Measurements from ENCODE around the gene EIPR1. TPM values are rescaled to one million over a fixed set of nuclear protein-coding genes. Genes with fewer than 3 reads are reported as not detected.

Gene EIPR1
- total RNA-seq, result 10 to 100 TPM; 24.9 to 46.2 (median 36.3) TPM

- peak; percentile 95 to 97 for DNase-seq (ENCODE audit: low spot score in 2 of 2)
- Histone ChIP-seq H3K27ac (peak within 1 kb of the TSS; percentile 74 to 93 (median 89)), H3K4me1 (peaks cover 0 to 44% (median 22%) of the 10 kb centered on the region in 4 donors), H3K9me3 (no peaks in the 10 kb centered on the region), H3K36me3 (peaks cover 0 to 14% (median 0%) of the 10 kb centered on the region in 3 donors), H3K4me3 (peak within 1 kb of the TSS; percentile 37 to 80 (median 70)), H3K27me3 (no peaks in the 10 kb centered on the region)
- 3 to 5% methylated on average over 33 to 56 of the region's 57 CpGs for WGBS, 2 donors
- peak in 2 of 5 experiments; percentile 51 to 68 for TF ChIP-seq CTCF (IDR thresholded peaks at IDR 0.05)
- peak; percentile 50 to 73 for TF ChIP-seq POLR2A (IDR thresholded peaks at IDR 0.05)
- TF ChIP-seq EP300 (IDR thresholded peaks at IDR 0.05), result peak; percentile 93 to 97
Observed at GRCh38 chr2:3377612-3378432, at the start of gene EIPR1. TSS of gene EIPR1 (minus strand) at chr2:3377818. CDS start at chr2:3377689, 129 bp downstream.

- WGBS, 2 donors, result 84 to 86% methylated on average over 6 of the region's 6 CpGs
- H3K27ac ChIP-seq, result no peak overlapping the region
- no peak for DNase-seq (ENCODE audit: low spot score in 2 of 2)
- H3K36me3 ChIP-seq, result peaks cover 4 to 69% (median 5%) of the 10 kb centered on the region in 3 donors
- TF ChIP-seq CTCF (IDR thresholded peaks at IDR 0.05), result no peak
- no peak for TF ChIP-seq EP300 (IDR thresholded peaks at IDR 0.05)
- no peak for TF ChIP-seq POLR2A (IDR thresholded peaks at IDR 0.05)
- peaks cover 0 to 8% (median 0%) of the 10 kb centered on the region in 4 donors for H3K4me1 ChIP-seq
- H3K9me3 ChIP-seq, result no peaks in the 10 kb centered on the region
- no peaks in the 10 kb centered on the region for H3K27me3 ChIP-seq
- no peak overlapping the region for H3K4me3 ChIP-seq
Observed at GRCh38 chr2:3427272-3427671, 49.7 kb upstream of the EIPR1 start.

GRCh38 chr2:3426615-3427014, 49.0 kb upstream of the EIPR1 start:
- WGBS, 2 donors, result 95 to 97% methylated on average over 14 of the region's 14 CpGs
- Histone ChIP-seq H3K27ac (no peak overlapping the region), H3K4me3 (no peak overlapping the region), H3K4me1 (peaks cover 0 to 8% (median 0%) of the 10 kb centered on the region in 4 donors), H3K27me3 (no peaks in the 10 kb centered on the region), H3K9me3 (no peaks in the 10 kb centered on the region), H3K36me3 (peaks cover 4 to 72% (median 8%) of the 10 kb centered on the region in 3 donors)
- DNase-seq (ENCODE audit: low spot score in 2 of 2), result no peak
- TF ChIP-seq POLR2A (IDR thresholded peaks at IDR 0.05) (no peak), CTCF (IDR thresholded peaks at IDR 0.05) (no peak), EP300 (IDR thresholded peaks at IDR 0.05) (no peak)

- Histone ChIP-seq H3K27ac (peak overlapping the region in 1 of 4 donors; percentile 47), H3K9me3 (no peaks in the 10 kb centered on the region), H3K4me1 (peaks cover 0 to 8% (median 0%) of the 10 kb centered on the region in 4 donors), H3K4me3 (no peak overlapping the region), H3K27me3 (no peaks in the 10 kb centered on the region), H3K36me3 (peaks cover 4 to 83% (median 8%) of the 10 kb centered on the region in 3 donors)
- DNase-seq (ENCODE audit: low spot score in 2 of 2), result no peak
- TF ChIP-seq EP300 (IDR thresholded peaks at IDR 0.05) (no peak), CTCF (IDR thresholded peaks at IDR 0.05) (no peak), POLR2A (IDR thresholded peaks at IDR 0.05) (no peak)
- WGBS, 2 donors, result 87 to 94% methylated on average over 9 of the region's 9 CpGs
Observed at GRCh38 chr2:3424171-3424795, 46.7 kb upstream of the EIPR1 start.
